ENCODE data around the gene AMN1. TPM values are rescaled to one million over a fixed set of nuclear protein-coding genes. Genes with fewer than 3 reads are reported as not detected.
"Not testable (repeated sequence)": the region's sequence is repeated elsewhere in the genome, so short reads cannot be mapped to it uniquely, and the experiment has no call there.

AMN1 gene
- total RNA-seq (2014; rRNA removed; shearing (Covaris generic)): 10.7 and 20.9 TPM in 2 replicates

GRCh38 chr12:31728917-31729640 is at the start of gene AMN1:
TSS of gene AMN1 (minus strand) at chr12:31729021. CDS start at chr12:31729008, 13 bp downstream.
- DNase-seq (ENCODE audit: low spot score): peak; percentile 98

GRCh38 chr12:31773867-31774266 is 45.0 kb upstream of the AMN1 start:
- no peak for DNase-seq (ENCODE audit: low spot score)

GRCh38 chr12:31773223-31773750 is 44.5 kb upstream of the AMN1 start:
- no peak for DNase-seq (ENCODE audit: low spot score)

DNA sequence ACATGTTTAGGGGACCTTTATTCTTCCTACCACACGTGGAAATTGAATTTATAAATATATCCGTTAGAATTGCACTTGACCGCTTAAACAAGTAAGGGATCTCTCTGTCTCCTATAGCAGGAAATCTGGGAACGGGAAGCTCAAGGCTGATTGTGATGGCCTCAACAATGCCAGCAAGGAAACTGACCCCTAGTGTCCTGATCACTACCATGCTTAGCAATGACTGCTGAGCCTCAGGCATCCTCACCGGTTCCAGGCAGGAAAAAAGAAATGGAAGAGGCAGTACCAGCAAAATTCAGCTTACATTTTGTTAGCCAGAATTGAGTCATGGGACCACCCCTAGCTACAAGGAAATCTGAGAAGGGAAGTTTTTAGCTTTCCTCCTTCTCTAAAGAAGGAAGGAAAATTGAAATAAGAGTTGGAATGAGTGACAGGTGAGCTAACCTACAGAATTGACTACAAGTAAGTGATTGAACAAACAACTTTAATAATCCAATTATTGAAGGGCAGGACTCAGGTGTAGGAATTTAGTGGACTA is 43.9 kb upstream of the AMN1 start:
- no peak for DNase-seq (ENCODE audit: low spot score)

GRCh38 chr12:31772186-31772585 is 43.4 kb upstream of the AMN1 start:
- DNase-seq (ENCODE audit: low spot score): no peak

DNA sequence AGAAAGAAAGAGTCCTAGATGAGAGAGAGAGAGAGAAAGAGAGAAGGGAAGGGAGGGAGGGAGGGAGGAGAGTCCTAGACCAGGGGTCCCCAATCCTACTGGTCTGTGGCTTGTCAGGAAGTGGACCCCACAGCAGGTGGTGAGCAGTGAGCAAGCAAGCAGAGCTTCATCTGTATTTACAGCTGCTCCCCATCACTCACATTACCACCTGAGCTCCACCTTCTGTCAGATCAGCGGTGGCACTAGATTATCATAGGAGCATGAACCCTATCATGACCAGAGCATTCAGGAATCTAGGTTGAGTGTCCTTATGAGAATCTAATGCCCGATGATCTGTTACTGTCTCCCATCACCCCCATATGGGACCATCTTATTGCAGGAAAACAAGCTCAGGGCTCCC is 39.2 kb upstream of the AMN1 start:
- no peak for DNase-seq (ENCODE audit: low spot score)

GRCh38 chr12:31765931-31766330 is 37.1 kb upstream of the AMN1 start:
- no peak for DNase-seq (ENCODE audit: low spot score)

- DNase-seq (ENCODE audit: low spot score): no peak
Observed at GRCh38 chr12:31759632-31760459, 31.0 kb upstream of the AMN1 start.

DNA sequence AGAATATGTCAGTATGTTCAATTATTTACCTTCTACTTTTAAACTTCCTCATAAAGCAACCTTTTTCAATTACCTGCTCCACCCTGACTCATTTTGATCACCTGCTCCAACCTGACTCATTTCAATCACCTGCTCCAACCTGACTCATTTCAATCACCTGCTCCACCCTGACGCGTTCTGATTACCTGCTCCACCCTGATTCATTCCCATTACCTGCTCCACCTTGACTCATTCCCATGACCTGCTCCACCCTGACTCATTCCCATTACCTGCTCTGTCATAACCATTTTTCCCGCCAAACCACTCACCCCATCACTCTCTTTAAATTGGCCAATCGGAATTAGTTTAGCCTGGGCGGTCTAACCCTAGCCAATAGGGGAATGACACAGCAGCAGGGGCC is 29.5 kb upstream of the AMN1 start:
- not testable (repeated sequence) for DNase-seq (ENCODE audit: low spot score)

GRCh38 chr12:31756977-31757420 is 28.2 kb upstream of the AMN1 start:
- peak; percentile 70 for DNase-seq (ENCODE audit: low spot score)

- DNase-seq (ENCODE audit: low spot score): no peak
Observed at GRCh38 chr12:31752450-31752849, 23.6 kb upstream of the AMN1 start.

DNA sequence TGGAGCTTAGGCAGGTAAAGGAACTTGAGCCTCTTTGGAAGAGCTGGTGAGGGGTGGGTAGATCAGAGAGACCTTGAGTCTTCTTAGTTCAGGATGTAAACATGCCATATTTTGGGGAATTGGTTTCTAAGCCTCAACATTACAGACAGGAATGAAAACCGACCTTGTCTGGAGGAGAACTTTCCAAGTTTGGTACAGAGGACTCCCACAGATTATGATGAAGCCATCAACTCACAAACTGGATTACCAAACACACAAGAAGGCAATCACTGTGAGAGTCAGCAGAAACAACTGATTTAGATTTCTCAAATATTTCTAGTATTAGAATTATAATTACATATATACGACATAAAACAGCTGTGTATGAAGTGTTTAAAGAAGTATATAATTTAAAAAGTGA is 22.3 kb upstream of the AMN1 start:
- DNase-seq (ENCODE audit: low spot score): no peak

GRCh38 chr12:31750747-31751039 is 21.9 kb upstream of the AMN1 start:
- DNase-seq (ENCODE audit: low spot score): no peak

- peak; percentile 99 for DNase-seq (ENCODE audit: low spot score)
Observed at GRCh38 chr12:31749024-31749704, 20.3 kb upstream of the AMN1 start.

DNA sequence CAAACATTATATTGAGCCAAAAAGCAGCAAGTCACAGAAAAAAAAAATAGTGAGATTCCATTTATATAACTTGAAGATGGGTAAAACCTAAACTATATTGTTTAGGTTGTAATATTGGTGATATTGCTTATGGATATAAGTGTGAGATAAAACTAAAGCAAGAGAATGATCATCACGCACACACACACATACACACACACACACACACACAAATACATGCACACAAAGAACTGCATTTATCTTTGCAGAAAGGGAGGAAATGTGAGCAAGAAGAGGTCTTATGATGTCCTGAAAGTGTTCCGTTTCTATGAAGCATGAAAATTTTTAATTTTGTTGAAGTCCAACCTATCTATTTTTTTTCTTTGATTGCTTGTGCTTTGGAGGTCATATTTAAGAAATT is 16.4 kb upstream of the AMN1 start:
- DNase-seq (ENCODE audit: low spot score): no peak

- not testable (repeated sequence) for DNase-seq (ENCODE audit: low spot score)
Observed at GRCh38 chr12:31744363-31744762, 15.5 kb upstream of the AMN1 start.

- DNase-seq (ENCODE audit: low spot score): no peak
Observed at GRCh38 chr12:31742891-31743290, 14.1 kb upstream of the AMN1 start.

DNA sequence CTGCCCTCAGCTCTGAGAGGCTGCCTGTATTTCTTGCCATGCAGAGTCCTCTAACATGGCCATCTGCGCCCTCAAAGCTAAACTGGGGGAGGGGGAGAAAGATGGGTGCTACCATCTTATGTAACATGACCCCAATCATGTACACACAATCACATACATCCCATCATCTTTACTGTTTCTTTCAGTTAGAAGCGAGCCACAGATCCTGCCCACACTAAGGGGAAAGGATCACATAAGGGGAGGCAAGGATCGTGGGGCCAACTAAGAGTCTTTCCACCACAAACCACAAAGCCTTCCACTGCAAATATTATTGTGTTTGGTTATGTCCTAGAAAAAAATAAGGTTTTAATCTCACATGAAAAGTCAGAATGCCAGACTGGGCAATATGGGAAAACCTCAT is 11.8 kb upstream of the AMN1 start:
- no peak for DNase-seq (ENCODE audit: low spot score)

DNA sequence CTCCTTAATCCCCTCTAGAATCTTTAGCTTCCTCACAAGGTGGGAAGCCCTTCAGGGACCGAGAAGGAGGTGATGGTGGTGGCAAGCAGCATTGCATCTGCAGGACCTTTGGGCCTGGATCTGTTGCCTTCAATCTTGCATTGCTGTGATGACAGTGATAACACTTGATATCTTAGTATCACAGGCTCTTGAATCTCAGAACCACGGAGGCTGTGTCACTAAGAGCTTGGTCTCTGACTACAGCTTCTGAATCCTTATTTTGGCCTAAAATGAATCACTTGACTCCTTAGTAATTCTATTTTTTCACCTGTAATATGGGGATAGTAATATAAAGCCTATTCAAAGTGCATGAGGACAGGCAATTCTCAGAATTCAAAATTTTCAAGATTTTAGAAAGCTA is 8.9 kb upstream of the AMN1 start:
- no peak for DNase-seq (ENCODE audit: low spot score)

DNA sequence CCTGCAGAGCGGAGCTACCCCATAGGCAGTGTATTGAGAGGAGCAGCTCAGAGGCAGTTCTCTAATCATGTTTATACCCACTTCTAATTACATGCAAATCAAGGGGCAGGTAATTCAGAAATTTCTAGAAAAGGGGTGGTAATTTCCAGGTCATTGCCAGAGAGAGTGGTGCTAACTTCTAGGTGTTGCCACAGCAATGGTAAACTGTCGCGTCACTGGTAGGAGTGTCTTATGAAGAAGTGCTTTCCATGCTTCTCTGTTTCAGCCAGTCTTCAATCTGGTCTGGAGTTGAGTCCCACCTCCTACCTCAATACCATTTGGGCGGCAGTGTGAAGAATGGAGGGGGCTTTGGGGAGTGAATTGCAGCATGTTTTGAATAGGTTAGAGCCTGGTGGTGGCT is 8.5 kb upstream of the AMN1 start:
- DNase-seq (ENCODE audit: low spot score): no peak

GRCh38 chr12:31736472-31736871 is 7.7 kb upstream of the AMN1 start:
- DNase-seq (ENCODE audit: low spot score): peak; percentile 78

Measured in H4 (cell line).